ENCODE data around the gene NR2C2AP.

The NR2C2AP gene

GRCh38 chr19:19209372-19209771, 6.2 kb upstream of the NR2C2AP start:
- Histone ChIP-seq H3K27me3 (ENCODE audit: control insufficient read depth, low read length) (peaks cover 10% of the 10 kb centered on the region), H3K79me2 (ENCODE audit: control insufficient read depth, low read length) (no peaks in the 10 kb centered on the region), H3K27ac (ENCODE audit: low read depth, low read length) (no peak overlapping the region), H3K36me3 (ENCODE audit: control insufficient read depth, low read length) (no peaks in the 10 kb centered on the region), H3K9me2 (replicated peaks; ENCODE audit: control insufficient read depth, low read length) (no peaks in the 10 kb centered on the region), H3K9me3 (ENCODE audit: control insufficient read depth, insufficient read depth, low read length) (no peaks in the 10 kb centered on the region), H3K4me3 (ENCODE audit: low read length) (no peak overlapping the region), H4K20me1 (ENCODE audit: control insufficient read depth, insufficient read depth, low read depth, low read length) (no peaks in the 10 kb centered on the region), H3K4me1 (ENCODE audit: control insufficient read depth, low read length) (no peaks in the 10 kb centered on the region; the same call in 1 of the 2 replicates), H3F3A (ENCODE audit: control insufficient read depth, insufficient read depth) (no peaks in the 10 kb centered on the region), H3K4me2 (ENCODE audit: low read length) (no peak overlapping the region)
- TF ChIP-seq EZH2phosphoT487 (IDR thresholded peaks at IDR 0.05; ENCODE audit: borderline replicate concordance, low read length) (no peak), CTCF (IDR thresholded peaks at IDR 0.05; ENCODE audit: low read depth, low read length, poor library complexity, severe bottlenecking) (no peak)

GRCh38 chr19:19207637-19208572, 4.7 kb upstream of the NR2C2AP start:
- H4K20me1 ChIP-seq (ENCODE audit: control insufficient read depth, insufficient read depth, low read depth, low read length): no peaks in the 10 kb centered on the region
- no peak overlapping the region for H3K4me2 ChIP-seq (ENCODE audit: low read length)
- TF ChIP-seq EZH2phosphoT487 (IDR thresholded peaks at IDR 0.05; ENCODE audit: borderline replicate concordance, low read length): no peak
- no peak for TF ChIP-seq CTCF (IDR thresholded peaks at IDR 0.05; ENCODE audit: low read depth, low read length, poor library complexity, severe bottlenecking)
- peaks cover 2% of the 10 kb centered on the region for H3K79me2 ChIP-seq (ENCODE audit: control insufficient read depth, low read length)
- no peaks in the 10 kb centered on the region for H3K9me2 ChIP-seq (replicated peaks; ENCODE audit: control insufficient read depth, low read length)
- H3F3A ChIP-seq (ENCODE audit: control insufficient read depth, insufficient read depth): no peaks in the 10 kb centered on the region
- peaks cover 3% of the 10 kb centered on the region; the same call in 1 of the 2 replicates for H3K4me1 ChIP-seq (ENCODE audit: control insufficient read depth, low read length)
- no peak overlapping the region for H3K4me3 ChIP-seq (ENCODE audit: low read length)
- H3K9me3 ChIP-seq (ENCODE audit: control insufficient read depth, insufficient read depth, low read length): no peaks in the 10 kb centered on the region
- H3K36me3 ChIP-seq (ENCODE audit: control insufficient read depth, low read length): peaks cover 2% of the 10 kb centered on the region
- no peaks in the 10 kb centered on the region; the same call in 1 of the 2 replicates for H3K27me3 ChIP-seq (ENCODE audit: control insufficient read depth, low read length)
- H3K27ac ChIP-seq (ENCODE audit: low read depth, low read length): no peak overlapping the region

- no peak overlapping the region for H3K27ac ChIP-seq (ENCODE audit: low read depth, low read length)
- H3K9me2 ChIP-seq (replicated peaks; ENCODE audit: control insufficient read depth, low read length): no peaks in the 10 kb centered on the region
- H3F3A ChIP-seq (ENCODE audit: control insufficient read depth, insufficient read depth): no peaks in the 10 kb centered on the region
- no peak overlapping the region for H3K4me2 ChIP-seq (ENCODE audit: low read length)
- peaks cover 12% of the 10 kb centered on the region for H3K79me2 ChIP-seq (ENCODE audit: control insufficient read depth, low read length)
- H3K9me3 ChIP-seq (ENCODE audit: control insufficient read depth, insufficient read depth, low read length): no peaks in the 10 kb centered on the region
- H3K4me1 ChIP-seq (ENCODE audit: control insufficient read depth, low read length): peaks cover 9% of the 10 kb centered on the region
- no peaks in the 10 kb centered on the region for H4K20me1 ChIP-seq (ENCODE audit: control insufficient read depth, insufficient read depth, low read depth, low read length)
- H3K4me3 ChIP-seq (ENCODE audit: low read length): no peak overlapping the region
- TF ChIP-seq EZH2phosphoT487 (IDR thresholded peaks at IDR 0.05; ENCODE audit: borderline replicate concordance, low read length) (no peak), CTCF (IDR thresholded peaks at IDR 0.05; ENCODE audit: low read depth, low read length, poor library complexity, severe bottlenecking) (no peak)
- peaks cover 11% of the 10 kb centered on the region for H3K36me3 ChIP-seq (ENCODE audit: control insufficient read depth, low read length)
- no peaks in the 10 kb centered on the region for H3K27me3 ChIP-seq (ENCODE audit: control insufficient read depth, low read length)
These were observed 3.7 kb upstream of the NR2C2AP start for GRCh38 chr19:19206938-19207337.

All from DOHH2 (cell line).